GM21737 (cell line): Measurements from ENCODE around the gene ACACA.
A peak's percentile ranks its signal among the peaks of the same experiment; 100 is the strongest.
"Not testable (repeated sequence)": the region's sequence is repeated elsewhere in the genome, so short reads cannot be mapped to it uniquely, and the experiment has no call there.

ENCODE experiments used
- ATAC-seq: cut with Tn5 transposase; IDR thresholded peaks from one replicate; pipeline ENCODE4 v1.9.1; 2021; ENCODE audit warnings: mild to moderate bottlenecking, moderate library complexity; ENCODE audit not compliant: unreplicated experiment

ACACA gene

DNA sequence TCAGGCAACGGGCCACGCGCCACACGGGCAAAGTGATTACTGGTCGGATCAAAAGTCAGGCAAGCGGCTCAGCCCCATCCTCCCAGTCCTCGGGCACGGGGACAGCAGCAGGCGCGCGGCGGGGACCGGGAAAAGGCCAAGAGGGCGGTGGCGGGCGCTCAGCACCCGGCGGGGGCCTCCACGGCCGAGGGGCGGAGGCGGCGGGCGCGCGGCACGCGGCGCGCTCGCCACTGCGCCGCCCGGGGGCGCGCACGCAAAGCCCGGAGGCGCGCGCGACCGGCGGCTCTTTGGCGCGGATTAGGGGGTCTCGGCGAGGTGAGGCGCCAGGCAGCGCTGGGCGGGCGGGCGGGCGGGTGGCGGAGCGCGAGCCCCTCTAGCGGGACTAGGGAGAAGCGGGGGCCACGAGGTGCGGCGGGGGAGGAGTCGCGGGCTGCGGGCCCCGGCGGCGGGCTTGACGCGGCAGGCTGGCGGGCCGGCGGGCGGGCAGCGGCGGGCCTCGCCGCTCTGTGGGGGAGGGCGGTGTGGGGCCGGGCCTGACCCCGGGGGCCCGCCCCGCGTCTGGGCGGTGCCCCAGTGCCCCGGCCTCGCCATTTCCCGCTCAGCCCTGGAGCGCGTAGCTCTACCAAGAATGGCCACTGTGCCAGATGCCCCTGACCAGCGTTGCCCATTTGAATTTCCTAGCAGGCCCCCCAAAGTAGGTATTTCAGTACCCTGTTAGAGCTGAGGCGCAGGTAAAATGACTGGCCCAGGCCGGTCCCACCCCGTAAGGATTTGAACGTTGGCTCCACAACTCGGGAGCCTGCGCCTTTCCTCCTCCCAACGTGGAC, at the start of gene ACACA, which contains the start of gene TADA2A:
Gene ACACA (minus strand): TSS at position 202 of the 827 bp plus-strand sequence. CDS start 537 bp downstream, outside the sequence.
Gene TADA2A (plus strand): TSS at position 252 of the 827 bp plus-strand sequence. CDS start 4,480 bp downstream, outside the sequence.
- ATAC-seq: peak; percentile 82

DNA sequence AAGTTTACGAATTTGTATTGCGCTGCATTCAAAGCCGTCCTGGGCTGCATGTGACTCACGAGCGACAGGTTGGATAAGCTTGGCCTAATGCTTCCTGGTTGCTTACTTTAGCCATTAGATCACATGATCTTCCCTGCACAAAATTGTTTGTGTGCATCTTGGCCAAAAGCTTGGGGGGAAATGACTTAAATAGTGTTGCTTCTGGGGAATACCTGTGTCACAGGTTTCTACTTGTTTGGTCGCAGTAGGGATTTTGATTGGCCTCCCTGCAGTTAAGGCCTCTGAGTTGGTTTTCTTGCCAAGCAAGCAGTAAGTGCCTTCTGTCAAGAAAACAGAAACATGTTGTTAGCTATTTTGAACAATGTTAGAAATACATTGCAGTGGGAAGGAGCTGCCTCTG, 43.5 kb upstream of the ACACA start:
- no peak for ATAC-seq

DNA sequence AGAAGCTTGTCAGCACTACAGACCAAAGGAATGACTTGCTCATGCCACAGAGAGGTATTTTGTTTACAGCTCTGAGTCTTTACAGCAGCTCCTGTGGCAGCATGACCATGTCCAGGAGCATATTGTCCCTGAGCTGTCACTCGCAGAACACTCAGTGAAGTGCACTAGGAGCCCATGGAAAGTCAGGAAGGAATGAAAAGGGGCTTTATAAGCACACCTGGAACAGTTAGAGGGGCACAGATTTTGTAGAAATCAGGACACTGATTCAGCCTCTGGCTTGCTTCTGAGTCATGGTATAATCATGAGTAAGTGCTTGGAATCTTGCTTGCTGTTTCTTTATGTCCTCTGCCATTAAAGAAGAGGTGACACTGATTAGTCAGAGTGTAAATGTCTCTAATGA, 41.0 kb upstream of the ACACA start:
- no peak for ATAC-seq

DNA sequence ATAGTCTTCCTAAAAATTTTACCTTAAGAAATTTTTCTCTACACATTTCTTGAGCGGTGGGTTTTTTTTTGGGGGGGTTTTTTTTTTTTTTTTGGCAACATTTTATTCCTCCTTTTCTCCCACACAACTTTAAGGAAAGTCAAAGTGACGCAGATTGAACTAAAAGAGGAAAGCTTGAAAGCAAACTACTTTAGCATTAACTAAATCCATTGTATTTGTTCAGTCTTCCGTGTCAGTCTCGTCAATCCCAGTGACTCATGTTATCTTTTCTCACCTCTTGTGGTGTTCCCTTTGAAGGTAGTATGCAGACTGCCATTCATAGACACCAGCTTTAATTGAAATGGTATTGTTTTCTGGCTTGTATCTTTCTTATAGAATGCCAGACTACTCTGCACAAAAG, 39.4 kb upstream of the ACACA start:
- no peak for ATAC-seq

DNA sequence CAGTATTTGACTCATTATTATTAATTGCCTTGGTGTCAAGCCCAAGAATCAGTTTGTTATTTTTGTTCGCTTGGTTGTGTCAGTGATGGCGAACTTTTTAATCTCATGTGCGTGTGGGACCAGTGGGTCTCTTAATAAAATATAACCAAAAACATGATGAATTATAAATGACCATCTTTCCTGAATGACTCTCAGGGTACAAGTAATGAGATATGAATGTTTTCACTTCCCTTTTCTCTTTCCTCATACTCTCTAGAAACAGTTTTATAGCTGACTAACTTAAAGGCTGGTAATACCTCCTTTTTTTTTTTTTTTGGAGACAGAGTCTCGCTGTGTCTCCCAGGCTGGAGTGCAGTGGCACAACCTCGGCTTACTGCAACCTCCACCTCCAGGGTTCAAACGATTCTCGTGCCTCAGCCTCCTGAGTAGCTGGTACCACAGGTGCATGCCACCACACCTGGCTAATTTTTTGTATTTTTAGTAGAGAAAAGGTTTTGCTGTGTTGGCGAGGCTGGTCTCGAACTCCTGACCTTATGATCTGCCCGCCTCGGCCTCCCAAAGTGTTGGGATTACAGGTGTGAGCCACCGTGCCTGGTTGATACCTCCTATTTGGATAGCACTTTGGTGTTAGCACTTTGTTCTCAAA, 34.9 kb upstream of the ACACA start:
- ATAC-seq: not testable (repeated sequence)

DNA sequence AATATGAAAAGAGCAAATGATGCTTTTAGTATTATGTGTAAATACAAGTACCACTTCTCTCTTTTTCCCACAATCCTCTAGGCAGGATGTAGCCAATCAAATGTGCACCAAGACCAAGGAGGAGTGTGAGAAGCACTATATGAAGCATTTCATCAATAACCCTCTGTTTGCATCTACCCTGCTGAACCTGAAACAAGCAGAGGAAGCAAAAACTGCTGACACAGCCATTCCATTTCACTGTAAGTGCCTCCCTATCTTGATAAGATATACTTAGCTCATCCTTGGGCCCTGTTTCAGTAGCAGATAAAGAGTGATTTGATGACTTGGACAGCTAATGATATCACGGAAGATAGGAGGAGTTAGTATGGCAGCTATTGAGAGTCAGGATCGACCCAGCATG, 33.8 kb upstream of the ACACA start:
- no peak for ATAC-seq

DNA sequence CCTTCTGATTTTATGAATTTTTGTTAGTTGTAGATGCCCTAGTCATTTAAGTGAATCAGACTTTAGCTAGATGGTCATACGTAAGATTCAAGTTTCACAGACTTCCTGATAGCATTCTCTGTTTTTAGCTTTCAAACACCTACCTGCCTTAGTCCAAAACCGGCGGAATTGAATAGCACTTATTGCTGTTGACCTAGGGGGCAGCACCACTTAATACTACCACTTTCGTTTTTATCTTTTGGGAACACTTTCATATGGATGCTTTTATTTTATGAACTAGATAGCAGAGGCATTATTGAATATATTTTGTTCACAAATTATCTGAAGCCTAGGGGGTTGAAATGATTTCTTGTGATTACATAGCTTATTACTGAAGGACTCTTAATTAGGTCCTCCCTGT, 31.5 kb upstream of the ACACA start:
- ATAC-seq: no peak

DNA sequence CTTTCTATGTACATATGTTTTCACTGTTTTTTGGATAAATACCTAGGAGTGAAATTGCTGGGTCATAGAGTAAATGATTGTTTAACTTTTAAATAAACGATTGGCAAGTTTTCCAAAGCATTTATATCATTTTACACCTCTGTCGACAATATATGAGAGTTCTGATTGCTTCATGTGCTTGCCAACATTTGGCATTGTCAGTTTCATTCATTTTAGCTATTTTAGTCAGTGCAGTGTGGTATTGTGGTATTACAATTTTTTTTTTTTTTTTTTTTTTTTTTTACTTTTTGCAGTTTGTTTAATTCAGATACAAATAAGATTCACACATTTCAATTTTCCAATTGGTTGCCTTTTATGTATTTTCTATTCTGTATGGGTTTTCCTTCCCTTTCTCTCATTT, 26.0 kb upstream of the ACACA start:
- no peak for ATAC-seq

DNA sequence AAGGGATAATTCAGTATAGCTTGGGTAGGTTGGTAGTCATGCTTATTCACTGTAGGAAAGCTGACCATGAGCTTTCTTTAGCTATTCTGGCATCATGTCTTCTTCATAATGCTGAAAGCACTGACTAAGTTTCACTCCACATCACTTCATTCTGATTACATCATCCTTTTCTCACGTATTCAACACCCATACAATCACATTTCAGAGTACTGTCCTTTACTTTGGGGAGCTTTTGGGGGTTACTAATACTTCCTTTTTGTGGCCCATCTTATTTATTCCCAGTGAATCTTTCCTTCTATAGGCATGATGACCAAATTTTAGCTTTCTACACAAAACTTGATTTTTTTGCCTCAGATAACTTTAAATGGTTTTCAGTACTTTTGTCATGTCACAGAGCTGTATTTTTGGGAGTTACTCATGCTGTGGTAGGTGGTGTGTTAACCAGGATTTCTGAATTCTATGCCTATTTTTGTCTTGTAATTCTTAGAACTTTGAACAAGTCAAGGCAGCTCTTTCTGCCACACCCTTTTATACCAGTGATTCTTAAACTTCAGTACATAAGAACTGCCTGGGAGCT, 23.5 kb upstream of the ACACA start:
- no peak for ATAC-seq

DNA sequence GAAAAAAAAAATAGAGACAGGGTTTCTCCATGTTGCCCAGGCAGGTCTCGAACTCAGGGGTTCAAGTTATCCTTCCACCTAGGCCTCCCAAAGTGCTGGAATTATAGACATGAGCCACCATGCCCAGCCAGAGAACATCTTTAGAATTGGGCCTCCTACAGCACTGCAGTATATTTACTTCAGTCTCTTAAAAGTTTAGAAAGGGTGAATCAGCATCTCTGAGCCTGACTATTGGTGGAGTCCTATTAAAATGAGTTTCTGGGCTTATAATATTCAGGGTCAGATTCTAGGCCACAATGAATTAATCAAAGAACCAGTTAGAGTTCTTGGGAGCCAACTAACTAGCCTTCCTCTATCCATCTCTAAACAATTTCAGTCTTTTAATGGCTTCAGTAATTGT, 22.8 kb upstream of the ACACA start:
- ATAC-seq: no peak

DNA sequence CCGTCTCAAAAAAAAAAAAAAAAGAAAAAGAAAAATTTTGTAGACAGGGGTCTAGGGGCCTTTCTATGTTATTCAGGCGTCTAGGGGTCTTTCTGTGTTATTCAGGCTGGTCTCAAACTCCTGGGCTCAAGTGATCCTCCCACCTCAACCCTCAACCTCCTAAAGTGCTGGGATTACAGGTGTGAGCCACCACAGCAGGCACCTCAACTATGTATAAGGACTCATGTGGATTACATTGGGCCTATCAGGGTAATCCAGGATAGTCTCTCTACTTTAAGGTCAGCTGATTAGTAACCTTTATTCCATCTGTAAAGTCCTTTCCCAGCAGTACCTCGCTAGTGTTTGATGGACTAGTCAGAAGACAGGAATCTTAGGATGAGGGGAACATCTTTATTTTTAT, 22.4 kb upstream of the ACACA start:
- no peak for ATAC-seq

DNA sequence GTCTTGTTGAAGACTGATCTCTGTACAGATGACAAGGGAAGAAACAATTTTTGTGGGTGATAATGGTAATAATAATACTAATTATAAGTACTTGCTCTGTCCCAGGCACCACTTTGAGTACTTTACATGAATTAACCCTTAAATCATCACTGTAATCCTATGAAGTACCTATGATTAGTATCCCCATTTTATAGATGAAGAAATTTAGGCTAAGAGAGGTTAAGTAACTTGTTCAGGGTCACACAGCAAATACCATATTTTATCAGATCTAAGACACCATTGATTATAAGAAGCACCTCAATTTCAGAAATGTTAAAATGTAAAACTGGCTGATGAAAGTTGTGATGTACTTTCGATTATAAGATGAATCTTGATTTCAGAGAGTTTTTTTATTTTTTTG, 18.6 kb upstream of the ACACA start:
- ATAC-seq: no peak

DNA sequence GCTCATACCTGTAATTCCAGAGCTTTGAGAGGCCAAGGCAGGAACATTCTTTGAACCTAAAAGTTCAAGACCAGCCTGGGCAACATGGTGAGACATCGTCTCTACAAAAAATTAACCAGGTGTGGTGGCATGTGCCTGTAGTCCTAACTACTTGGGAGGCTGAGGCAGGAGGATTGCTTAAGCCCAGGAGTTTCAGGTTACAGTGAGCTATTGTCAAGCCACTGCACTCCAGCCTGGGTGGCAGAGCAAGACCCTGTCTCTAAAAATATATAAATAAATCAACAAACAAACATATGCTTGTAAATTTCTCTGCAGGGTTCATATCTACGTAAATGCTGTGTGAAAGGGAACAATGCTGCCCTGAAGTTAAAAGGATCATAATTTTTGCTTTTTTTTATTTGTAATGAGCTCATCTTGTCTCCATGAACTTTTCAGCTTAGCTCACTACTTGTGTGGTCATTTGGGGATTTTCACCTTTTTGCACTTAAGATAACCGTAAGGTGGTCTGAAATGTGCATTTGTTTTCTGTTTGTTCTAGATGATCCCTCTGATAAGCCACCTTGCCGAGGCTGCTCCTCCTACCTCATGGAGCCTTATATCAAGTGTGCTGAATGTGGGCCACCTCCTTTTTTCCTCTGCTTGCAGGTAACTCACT, 16.5 kb upstream of the ACACA start:
- no peak for ATAC-seq

DNA sequence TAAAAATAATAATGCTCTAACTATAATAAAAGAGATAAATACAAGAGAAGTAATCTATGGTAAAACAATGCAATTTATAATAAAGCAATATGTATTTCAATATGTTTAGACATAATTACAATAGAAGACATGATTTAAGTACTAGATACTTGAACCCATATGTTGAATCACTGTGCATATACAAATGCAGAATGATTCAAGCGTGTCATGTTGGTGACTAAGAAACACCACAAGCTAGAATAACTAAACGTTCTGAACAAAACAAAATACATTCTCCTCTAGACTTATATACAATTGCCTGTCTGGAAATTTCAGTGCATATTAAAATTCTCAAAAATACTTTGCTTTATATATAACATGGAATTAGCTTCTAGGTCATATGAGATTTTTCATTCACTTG, 11.2 kb upstream of the ACACA start:
- ATAC-seq: no peak

DNA sequence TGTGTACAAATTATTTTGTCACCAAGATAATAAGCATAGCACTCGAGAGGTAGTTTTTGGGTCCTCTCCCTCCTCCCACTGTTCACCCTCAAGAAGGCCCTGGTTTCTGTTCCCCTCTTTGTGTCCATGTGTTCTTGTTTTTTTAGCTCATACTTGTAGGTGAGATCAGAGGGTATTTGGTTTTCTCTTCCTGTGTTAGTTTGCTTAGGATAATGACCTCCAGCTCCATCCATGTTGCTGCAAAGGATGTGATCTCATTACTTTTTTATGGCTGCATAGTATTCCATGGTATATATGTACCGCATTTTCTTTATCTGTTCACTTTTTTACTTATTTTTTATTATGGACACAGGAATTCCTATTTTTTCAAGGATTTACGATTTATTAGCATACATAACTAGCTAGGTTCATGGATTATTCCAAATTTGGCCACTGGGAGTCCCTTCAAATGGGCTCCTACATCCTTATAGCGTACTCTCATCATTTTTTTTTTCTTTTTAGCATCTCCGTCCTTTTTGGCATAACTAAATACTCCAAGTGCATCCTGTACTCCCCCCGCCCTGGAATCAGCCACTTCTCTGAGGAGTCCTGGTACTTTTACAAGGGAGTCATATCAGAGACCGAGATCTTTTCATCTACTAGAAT, 7.4 kb upstream of the ACACA start:
- ATAC-seq: no peak

DNA sequence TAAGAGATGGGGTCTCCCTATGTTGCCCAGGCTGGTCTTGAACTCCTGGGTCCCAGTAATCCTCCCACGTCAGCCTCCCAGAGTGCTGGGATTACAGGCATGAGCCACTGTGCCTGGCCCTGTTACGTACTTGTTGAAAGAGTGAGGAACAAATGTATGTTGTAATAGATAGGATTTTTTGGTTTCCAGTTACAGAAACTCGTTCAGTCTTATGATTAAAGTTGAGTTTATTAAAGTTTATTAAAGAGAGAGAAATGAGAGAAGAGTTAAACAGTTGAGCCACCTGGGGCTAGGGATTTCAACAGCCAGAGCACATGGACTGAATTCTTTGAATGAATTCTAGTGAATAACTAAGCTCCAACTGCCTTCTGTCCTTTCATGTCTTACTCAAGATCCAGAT, 3.7 kb upstream of the ACACA start:
- no peak for ATAC-seq

DNA sequence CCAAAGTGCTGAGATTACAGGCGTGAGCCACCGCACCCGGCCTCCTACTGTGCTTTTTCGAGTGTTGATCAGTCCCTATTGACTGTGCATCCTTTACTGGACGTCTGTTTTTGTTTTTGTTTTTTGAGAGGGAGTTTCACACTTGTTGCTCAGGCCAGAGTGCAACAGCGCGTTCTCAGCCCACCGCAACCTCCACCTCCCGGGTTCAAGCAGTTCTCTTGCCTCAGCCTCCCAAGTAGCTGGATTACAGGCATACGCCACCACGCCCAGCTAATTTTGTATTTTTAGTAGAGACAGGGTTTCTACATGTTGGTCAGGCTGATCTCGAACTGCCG, 1.5 kb upstream of the ACACA start:
- ATAC-seq: not testable (repeated sequence)

DNA sequence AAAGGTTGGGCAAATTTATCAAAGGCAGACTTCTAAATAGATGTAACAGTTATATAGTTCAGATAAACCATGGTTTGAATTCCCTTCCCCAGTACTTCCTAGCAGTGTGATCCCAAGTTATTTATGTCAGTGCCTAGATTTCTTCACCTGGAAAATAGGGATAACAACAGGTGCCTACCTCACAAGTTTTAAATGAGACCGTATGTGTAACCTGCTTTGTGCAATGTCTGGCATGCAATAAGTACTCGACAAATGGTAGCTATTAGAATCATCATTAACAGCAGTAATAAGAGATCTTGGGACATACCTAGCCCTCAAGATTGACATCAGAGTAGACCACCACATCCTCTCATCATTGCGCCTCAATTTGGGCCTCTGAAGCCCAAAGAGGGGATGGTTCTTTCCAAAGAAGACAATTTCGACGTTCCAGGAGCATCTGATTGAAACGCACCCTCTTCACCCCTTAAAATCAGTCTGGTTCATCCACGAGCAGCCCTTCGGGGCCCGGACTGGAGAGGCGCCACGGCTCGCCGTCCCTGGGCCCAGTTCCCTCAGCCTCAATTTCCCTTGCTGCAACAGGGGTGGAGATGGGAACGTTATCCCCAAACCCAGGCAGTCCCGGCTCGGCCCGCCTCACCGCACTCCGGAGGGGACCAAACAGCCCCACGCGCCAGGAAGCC, 541 bp downstream of the ACACA start:
- ATAC-seq: peak; percentile 37

DNA sequence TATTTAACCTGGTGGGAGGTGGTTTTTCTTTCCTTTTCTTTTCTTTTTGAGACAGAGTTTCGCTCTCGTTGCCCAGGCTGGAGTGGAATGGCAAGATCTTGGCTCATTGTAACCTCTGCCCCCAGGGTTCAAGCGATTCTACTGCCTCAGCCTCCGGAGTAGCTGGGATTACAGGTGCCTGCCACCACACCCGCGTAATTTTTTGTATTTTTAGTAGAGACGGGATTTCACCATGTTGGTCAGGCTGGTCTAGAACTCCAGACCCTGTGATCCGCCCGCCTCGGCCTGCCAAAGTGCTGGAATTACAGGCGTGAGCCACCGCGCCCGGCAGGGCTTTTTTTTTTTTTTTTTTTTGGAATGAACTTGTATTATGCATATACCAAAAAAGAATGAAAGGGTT, 1.1 kb downstream of the ACACA start:
- not testable (repeated sequence) for ATAC-seq

DNA sequence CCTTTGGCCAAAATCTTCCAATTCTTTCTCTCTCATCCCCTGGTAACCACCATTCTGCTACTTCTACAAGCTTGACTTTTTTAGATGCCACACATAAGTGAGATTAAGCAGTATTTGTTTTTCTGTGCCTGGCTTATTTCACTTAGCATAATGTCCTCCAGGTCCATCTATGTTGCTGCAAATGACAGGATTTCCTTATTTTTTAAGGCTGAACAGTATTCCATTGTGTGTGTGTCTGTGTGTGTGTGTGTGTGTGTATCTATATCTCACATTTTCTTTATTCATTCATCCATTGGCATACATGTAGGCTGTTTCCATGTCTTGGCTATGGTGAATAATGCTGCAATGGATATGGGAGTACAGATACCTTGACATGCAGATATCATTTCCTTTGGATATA, 6.1 kb downstream of the ACACA start:
- ATAC-seq: no peak
